ENCODE results near the gene IQCF6.

- no peak for TF ChIP-seq CTCF (IDR thresholded peaks at IDR 0.05 in 4 of 5, conservative IDR thresholded peaks at IDR 0.05 in 1 of 5)
- TF ChIP-seq POLR2A (IDR thresholded peaks at IDR 0.05) = no peak
Measured at GRCh38 chr3:51739110-51739509, 39.9 kb downstream of the IQCF6 start.

All from gastrocnemius medialis (tissue), 4 donors.